Caco-2 (cell line): ENCODE measurements around the gene ECE1. TPM values are rescaled to one million over a fixed set of nuclear protein-coding genes. Genes with fewer than 3 reads are reported as not detected.

Experiments used
- BruUV-seq: library from RNA; stranded (reverse); fragments of 400-500 nt; replicated peaks from 2 replicates; lab custom pipeline; 2021; lab: Mats Ljungman, UMichigan
- CTCF ChIA-PET: fragments of 300-600 bp; sonication (Branson Sonifier 250); formaldehyde crosslinking; loops from one replicate; lab custom pipeline; 2022; ENCODE audit warnings: antibody characterized with exemption; lab: Charles Lee
- POLR2A ChIA-PET: fragments of 300-600 bp; sonication (Branson Sonifier 250); formaldehyde crosslinking; loops from one replicate; lab custom pipeline; 2022; ENCODE audit warnings: antibody characterized with exemption; lab: Charles Lee
- DNase-seq, 2 experiments: peaks; one replicate each; pipeline versions ENCODE4 v3.0.0 to v3.0.0-alpha.2; 2020 to 2022
- H3K27me3 ChIP-seq: replicated peaks from 2 replicates; pipeline ENCODE4 v1.6.0; 2011; ENCODE audit warnings: low read length; ENCODE audit not compliant: control insufficient read depth, insufficient read depth
- H3K36me3 ChIP-seq: 2 replicates; pipeline ENCODE4 v1.5.1; 2011; ENCODE audit warnings: low read length; ENCODE audit not compliant: control insufficient read depth, insufficient read depth
- H3K4me1 ChIP-seq: fragments of 250-450 bp; sonication (Bioruptor Pico); 2 replicates; pipeline ENCODE4 v1.5.1; 2020; ENCODE audit warnings: mild to moderate bottlenecking
- H3K4me3 ChIP-seq: 2 replicates; pipeline ENCODE4 v1.5.1; 2011; ENCODE audit warnings: low read depth, mild to moderate bottlenecking, control low read depth, low read length
- H3K9me3 ChIP-seq: fragments of 250-450 bp; sonication (Bioruptor Pico); 2 replicates; pipeline ENCODE4 v1.5.1; 2020; ENCODE audit warnings: mild to moderate bottlenecking, moderate library complexity
- H3K27ac Mint-ChIP-seq: one replicate; pipeline ENCODE4 v1.8.0; 2022; ENCODE audit warnings: mixed read lengths; ENCODE audit not compliant: unreplicated experiment
- H3K27me3 Mint-ChIP-seq: one replicate; pipeline ENCODE4 v1.8.0; 2022; ENCODE audit warnings: mixed read lengths; ENCODE audit not compliant: insufficient read depth, unreplicated experiment
- H3K36me3 Mint-ChIP-seq: one replicate; pipeline ENCODE4 v1.8.0; 2022; ENCODE audit warnings: mild to moderate bottlenecking, mixed read lengths; ENCODE audit not compliant: insufficient read depth, unreplicated experiment
- H3K4me1 Mint-ChIP-seq: one replicate; pipeline ENCODE4 v1.8.0; 2022; ENCODE audit warnings: low read depth, mixed read lengths; ENCODE audit not compliant: unreplicated experiment
- H3K4me3 Mint-ChIP-seq: one replicate; pipeline ENCODE4 v1.8.0; 2022; ENCODE audit warnings: mild to moderate bottlenecking, moderate library complexity, mixed read lengths; ENCODE audit not compliant: unreplicated experiment
- H3K9me3 Mint-ChIP-seq: one replicate; pipeline ENCODE4 v1.8.0; 2022; ENCODE audit warnings: mixed read lengths; ENCODE audit not compliant: unreplicated experiment
- CTCF ChIP-seq, 2 experiments: fragments of 200-600 bp in 1 of 2; IDR thresholded peaks; 1 replicate in 1 of 2; 2 replicates in 1 of 2; pipeline versions ENCODE4 v1.5.1 to v1.8.0; 2011 to 2022; ENCODE audit warnings: antibody characterized with exemption in 1 of 2, control low read depth in 1 of 2, inconsistent platforms in 1 of 2, low read depth in 1 of 2, low read length in 1 of 2, mild to moderate bottlenecking in 1 of 2, moderate library complexity in 1 of 2; ENCODE audit not compliant: insufficient read depth in 1 of 2, severe bottlenecking in 1 of 2, unreplicated experiment in 1 of 2
- intact Hi-C: fragments of 100-400 bp; cut with micrococcal nuclease; formaldehyde crosslinking; loops from one replicate; pipeline ENCODE4 v1.10.0; 2022; ENCODE audit not compliant: unreplicated experiment
- total RNA-seq: library from RNA; stranded (reverse); gene quantifications from 2 replicates; pipeline ENCODE4 v1.2.3, GENCODE V29; 2022

Gene ECE1
- total RNA-seq, 1 experiment from 2014 or later, result 50.2 TPM

DNA sequence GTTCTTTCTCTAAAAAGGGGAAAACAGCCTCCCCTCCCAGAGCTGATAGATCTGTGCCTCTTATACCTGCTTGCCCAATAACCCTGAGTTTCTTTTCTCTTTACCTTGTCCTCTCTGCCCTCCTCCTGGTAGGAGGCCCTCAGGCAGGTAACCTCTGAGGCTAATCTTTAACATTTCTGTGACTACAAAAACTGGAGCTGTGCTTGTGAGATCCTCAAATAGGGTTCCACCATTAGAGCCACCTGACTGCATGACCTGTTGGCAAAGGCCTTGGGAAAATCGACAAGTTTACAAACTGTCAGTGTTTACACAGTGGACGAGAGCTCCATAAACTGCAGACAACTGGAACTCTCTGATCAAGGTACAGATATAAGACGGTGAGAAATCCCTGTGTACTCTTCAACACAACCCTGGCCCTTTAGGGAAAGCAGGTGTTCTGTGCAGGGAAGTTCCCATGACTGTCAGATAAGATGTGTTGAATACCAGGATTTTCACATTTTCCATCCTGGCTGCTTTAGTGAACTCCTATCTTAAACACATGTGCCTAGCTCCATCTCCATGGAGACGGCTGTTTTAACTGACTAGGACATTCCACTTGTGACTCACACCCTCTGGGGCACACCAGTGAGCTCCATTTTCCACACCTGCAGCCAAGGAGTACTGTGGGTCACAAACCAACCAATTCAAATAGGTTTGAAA lies 38.3 kb downstream of the ECE1 start:
- intact Hi-C loops, result loop anchor here (10.0 kb wide), 1 partner anchor 283 kb away; no protein-coding TSS in a partner anchor
- Mint-ChIP-seq H3K4me3 (peak overlapping the region; percentile 23), H3K9me3 (no peaks in the 10 kb centered on the region), H3K27me3 (no peaks in the 10 kb centered on the region), H3K27ac (peak overlapping the region; percentile 95), H3K4me1 (peaks cover 13% of the 10 kb centered on the region), H3K36me3 (peaks cover 19% of the 10 kb centered on the region)
- Histone ChIP-seq H3K4me3 (no peak overlapping the region), H3K36me3 (peaks cover 4% of the 10 kb centered on the region; the same call in 1 of the 2 replicates), H3K9me3 (no peaks in the 10 kb centered on the region), H3K4me1 (peaks cover 38% of the 10 kb centered on the region), H3K27me3 (no peaks in the 10 kb centered on the region)
- BruUV-seq, result no TSS peak
- ChIA-PET CTCF (interaction anchor here (0.8 to 2.0 kb wide), 15 partner anchors 10 to 555 kb away, joined by 3 to 36 read pairs (median 4); no protein-coding TSS in a partner anchor), POLR2A (interaction anchor here (0.5 to 1.0 kb wide), 3 partner anchors 87 to 106 kb away, joined by 3 to 9 read pairs (median 7); no protein-coding TSS in a partner anchor)
- no peak for TF ChIP-seq CTCF (IDR thresholded peaks at IDR 0.05; ENCODE audit: insufficient read depth in 1 of 2, low read depth in 1 of 2, low read length in 1 of 2, severe bottlenecking in 1 of 2, unreplicated experiment in 1 of 2)
- peak; percentile 84 to 90 for DNase-seq

- BruUV-seq, result no TSS peak
- no peak for TF ChIP-seq CTCF (IDR thresholded peaks at IDR 0.05; ENCODE audit: insufficient read depth in 1 of 2, low read depth in 1 of 2, low read length in 1 of 2, severe bottlenecking in 1 of 2, unreplicated experiment in 1 of 2)
- peaks cover 18% of the 10 kb centered on the region for H3K36me3 Mint-ChIP-seq
- H3K27me3 ChIP-seq, result no peaks in the 10 kb centered on the region
- H3K4me1 ChIP-seq, result peaks cover 38% of the 10 kb centered on the region
- peaks cover 4% of the 10 kb centered on the region; the same call in 1 of the 2 replicates for H3K36me3 ChIP-seq
- no peak overlapping the region for H3K4me3 Mint-ChIP-seq
- H3K27ac Mint-ChIP-seq, result no peak overlapping the region
- no peaks in the 10 kb centered on the region for H3K9me3 ChIP-seq
- DNase-seq, result no peak
- no peak overlapping the region for H3K4me3 ChIP-seq
- CTCF ChIA-PET, result interaction anchor here (0.9 kb wide), 1 partner anchor 119 kb away, joined by 4 read pairs; no protein-coding TSS in a partner anchor
- no peaks in the 10 kb centered on the region for H3K9me3 Mint-ChIP-seq
- POLR2A ChIA-PET, result no interaction called here
- no peaks in the 10 kb centered on the region for H3K27me3 Mint-ChIP-seq
- intact Hi-C loops, result loop anchor here (10.0 kb wide), 1 partner anchor 285 kb away; no protein-coding TSS in a partner anchor
- peaks cover 13% of the 10 kb centered on the region for H3K4me1 Mint-ChIP-seq
Observed at GRCh38 chr1:21249940-21250493, 40.2 kb downstream of the ECE1 start.
